Ishikawa (cell line): ENCODE data around the gene DEFB129.

ENCODE experiments used
- CEBPB ChIP-seq: IDR thresholded peaks from 2 replicates; pipeline ENCODE4 v1.6.1; 2012
- CREB1 ChIP-seq: IDR thresholded peaks from 2 replicates; pipeline ENCODE4 v1.6.1; 2012; ENCODE audit warnings: low read depth
- EP300 ChIP-seq: IDR thresholded peaks from 2 replicates; pipeline ENCODE4 v1.6.1; 2012; ENCODE audit warnings: borderline replicate concordance
- FOXM1 ChIP-seq: IDR thresholded peaks from 2 replicates; pipeline ENCODE4 v1.6.1; 2012; ENCODE audit warnings: low read depth, borderline replicate concordance
- MAX ChIP-seq: IDR thresholded peaks from 2 replicates; pipeline ENCODE4 v1.6.1; 2012
- NFIC ChIP-seq: IDR thresholded peaks from 2 replicates; pipeline ENCODE4 v1.6.1; 2012
- RAD21 ChIP-seq: IDR thresholded peaks from 2 replicates; pipeline ENCODE4 v1.6.1; 2012; ENCODE audit warnings: low read depth
- TAF1 ChIP-seq: IDR thresholded peaks from 2 replicates; pipeline ENCODE4 v1.6.1; 2012; ENCODE audit warnings: low read depth, mild to moderate bottlenecking
- TCF12 ChIP-seq: IDR thresholded peaks from 2 replicates; pipeline ENCODE4 v1.6.1; 2012; ENCODE audit warnings: low read depth
- TEAD4 ChIP-seq: IDR thresholded peaks from 2 replicates; pipeline ENCODE4 v1.6.1; 2012
- YY1 ChIP-seq: IDR thresholded peaks from 2 replicates; pipeline ENCODE4 v1.6.1; 2012; ENCODE audit warnings: low read depth
- ZBTB7A ChIP-seq: IDR thresholded peaks from 2 replicates; pipeline ENCODE4 v1.6.1; 2012; ENCODE audit warnings: low read depth
- TF ChIP-seq, protein P1 (sequence below): IDR thresholded peaks from 2 replicates; pipeline ENCODE4 v1.6.1; 2012; ENCODE audit warnings: low read depth, mild to moderate bottlenecking

GRCh38 chr20:273884-274283, 46.8 kb downstream of the DEFB129 start:
- no peak for TF ChIP-seq MAX
- TF ChIP-seq, protein P1, sequence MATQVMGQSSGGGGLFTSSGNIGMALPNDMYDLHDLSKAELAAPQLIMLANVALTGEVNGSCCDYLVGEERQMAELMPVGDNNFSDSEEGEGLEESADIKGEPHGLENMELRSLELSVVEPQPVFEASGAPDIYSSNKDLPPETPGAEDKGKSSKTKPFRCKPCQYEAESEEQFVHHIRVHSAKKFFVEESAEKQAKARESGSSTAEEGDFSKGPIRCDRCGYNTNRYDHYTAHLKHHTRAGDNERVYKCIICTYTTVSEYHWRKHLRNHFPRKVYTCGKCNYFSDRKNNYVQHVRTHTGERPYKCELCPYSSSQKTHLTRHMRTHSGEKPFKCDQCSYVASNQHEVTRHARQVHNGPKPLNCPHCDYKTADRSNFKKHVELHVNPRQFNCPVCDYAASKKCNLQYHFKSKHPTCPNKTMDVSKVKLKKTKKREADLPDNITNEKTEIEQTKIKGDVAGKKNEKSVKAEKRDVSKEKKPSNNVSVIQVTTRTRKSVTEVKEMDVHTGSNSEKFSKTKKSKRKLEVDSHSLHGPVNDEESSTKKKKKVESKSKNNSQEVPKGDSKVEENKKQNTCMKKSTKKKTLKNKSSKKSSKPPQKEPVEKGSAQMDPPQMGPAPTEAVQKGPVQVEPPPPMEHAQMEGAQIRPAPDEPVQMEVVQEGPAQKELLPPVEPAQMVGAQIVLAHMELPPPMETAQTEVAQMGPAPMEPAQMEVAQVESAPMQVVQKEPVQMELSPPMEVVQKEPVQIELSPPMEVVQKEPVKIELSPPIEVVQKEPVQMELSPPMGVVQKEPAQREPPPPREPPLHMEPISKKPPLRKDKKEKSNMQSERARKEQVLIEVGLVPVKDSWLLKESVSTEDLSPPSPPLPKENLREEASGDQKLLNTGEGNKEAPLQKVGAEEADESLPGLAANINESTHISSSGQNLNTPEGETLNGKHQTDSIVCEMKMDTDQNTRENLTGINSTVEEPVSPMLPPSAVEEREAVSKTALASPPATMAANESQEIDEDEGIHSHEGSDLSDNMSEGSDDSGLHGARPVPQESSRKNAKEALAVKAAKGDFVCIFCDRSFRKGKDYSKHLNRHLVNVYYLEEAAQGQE = no peak
- no peak for TF ChIP-seq YY1
- no peak for TF ChIP-seq CEBPB
- TF ChIP-seq TAF1 = no peak
- TF ChIP-seq CREB1 = no peak
- TF ChIP-seq EP300 = no peak
- TF ChIP-seq TEAD4 = no peak
- no peak for TF ChIP-seq RAD21
- no peak for TF ChIP-seq NFIC
- TF ChIP-seq TCF12 = no peak
- no peak for TF ChIP-seq ZBTB7A
- no peak for TF ChIP-seq FOXM1
